HepG2 (cell line): ENCODE data around the gene SLC5A10. TPM values are rescaled to one million over a fixed set of nuclear protein-coding genes. Genes with fewer than 3 reads are reported as not detected.
A peak's percentile ranks its signal among the peaks of the same experiment; 100 is the strongest.

Experiments used
- EEA1 ChIP-seq: sonication (generic); formaldehyde crosslinking; IDR thresholded peaks from 2 replicates; pipeline ENCODE4 v1.5.1; 2020; ENCODE audit warnings: mild to moderate bottlenecking, missing genetic modification reagents, borderline replicate concordance
- EZH2 ChIP-seq: conservative IDR thresholded peaks from 2 replicates; pipeline ENCODE4 v1.6.1; 2012; ENCODE audit warnings: mild to moderate bottlenecking, low read depth, low read length, moderate library complexity
- KDM2A ChIP-seq: sonication (generic); formaldehyde crosslinking; IDR thresholded peaks from 2 replicates; pipeline ENCODE4 v1.4.0; 2020; ENCODE audit warnings: low read depth, missing genetic modification reagents, borderline replicate concordance
- MED8 ChIP-seq: sonication (generic); formaldehyde crosslinking; IDR thresholded peaks from 2 replicates; pipeline ENCODE4 v1.8.1; 2023; ENCODE audit warnings: mild to moderate bottlenecking, missing genetic modification reagents; ENCODE audit not compliant: insufficient replicate concordance
- MTA1 ChIP-seq: sonication (generic); formaldehyde crosslinking; IDR thresholded peaks from 2 replicates; pipeline ENCODE4 v1.4.0; 2020; ENCODE audit warnings: missing genetic modification reagents, mild to moderate bottlenecking, borderline replicate concordance
- MXI1 ChIP-seq: IDR thresholded peaks from 3 replicates; pipeline ENCODE4 v1.6.1; 2012; ENCODE audit warnings: low read depth, low read length, inconsistent platforms, borderline replicate concordance
- NR2C2 ChIP-seq: sonication (generic); formaldehyde crosslinking; IDR thresholded peaks from 2 replicates; pipeline ENCODE4 v1.4.0; 2020; ENCODE audit warnings: missing genetic modification reagents, mild to moderate bottlenecking, moderate library complexity, borderline replicate concordance
- PCBP2 ChIP-seq: fragments of 200-400 bp; formaldehyde crosslinking; optimal IDR thresholded peaks from 2 replicates; pipeline ENCODE3; 2018; ENCODE audit warnings: low read length, low read depth; ENCODE audit not compliant: poor library complexity, severe bottlenecking
- PRPF4 ChIP-seq: fragments of 200-400 bp; formaldehyde crosslinking; IDR thresholded peaks from 2 replicates; pipeline ENCODE4 v1.6.1; 2016; ENCODE audit warnings: low read length, low read depth; ENCODE audit not compliant: poor library complexity, severe bottlenecking
- RXRA ChIP-seq: sonication (generic); formaldehyde crosslinking; IDR thresholded peaks from 2 replicates; pipeline ENCODE4 v1.5.1; 2020; ENCODE audit warnings: missing genetic modification reagents
- SMARCE1 ChIP-seq: fragments of 450-650 bp; IDR thresholded peaks from 2 replicates; pipeline ENCODE4 v1.6.1; 2017; ENCODE audit warnings: borderline replicate concordance
- TBL1XR1 ChIP-seq: fragments of 150-350 bp; IDR thresholded peaks from 2 replicates; pipeline ENCODE4 v1.6.1; 2014; ENCODE audit warnings: borderline replicate concordance, low read length; ENCODE audit not compliant: partially characterized antibody
- ZC3H4 ChIP-seq: sonication (generic); formaldehyde crosslinking; IDR thresholded peaks from 2 replicates; pipeline ENCODE4 v1.4.0; 2020; ENCODE audit warnings: missing genetic modification reagents, borderline replicate concordance
- ZNF12 ChIP-seq: sonication (generic); formaldehyde crosslinking; IDR thresholded peaks from 2 replicates; pipeline ENCODE4 v1.5.0; 2020; ENCODE audit warnings: missing genetic modification reagents
- ZNF510 ChIP-seq: sonication (generic); formaldehyde crosslinking; IDR thresholded peaks from 2 replicates; pipeline ENCODE4 v1.4.0; 2020; ENCODE audit warnings: low read depth, mild to moderate bottlenecking, missing genetic modification reagents
- ZNF75D ChIP-seq: sonication (generic); formaldehyde crosslinking; IDR thresholded peaks from 2 replicates; pipeline ENCODE4 v1.8.1; 2023; ENCODE audit warnings: missing genetic modification reagents, mild to moderate bottlenecking, borderline replicate concordance
- polyA plus RNA-seq, 8 experiments: library from polyadenylated mRNA; depleted of rRNA in 3 of 8; stranded (reverse) in 7 of 8; unstranded in 1 of 8; fragments of >200 nt; fragmentation: Illumina TruSeq in 4 of 8; extraction: Trizol in 4 of 8; gene quantifications; 2 replicates each; pipeline versions ENCODE4 v1.2.1 to v1.2.3, GENCODE V29; 2011 to 2016; ENCODE audit warnings: low read depth in 4 of 8, missing spikeins in 1 of 8, mixed read lengths in 1 of 8; ENCODE audit not compliant: insufficient read depth in 1 of 8
- total RNA-seq, 5 experiments: library from RNA; depleted of rRNA; stranded (reverse); fragments of >200 nt; fragmentation: Illumina TruSeq; extraction: Trizol; gene quantifications; 2 replicates each; pipeline ENCODE4 v1.2.3, GENCODE V29; 2016; ENCODE audit warnings: low read depth in 1 of 5
- TF ChIP-seq, protein P1 (sequence below): sonication (generic); formaldehyde crosslinking; conservative IDR thresholded peaks from 2 replicates; pipeline ENCODE4 v1.5.0; 2020; ENCODE audit warnings: missing genetic modification reagents
- TF ChIP-seq, protein P2 (sequence below): sonication (generic); formaldehyde crosslinking; IDR thresholded peaks from 2 replicates; pipeline ENCODE4 v1.5.0; 2020; ENCODE audit warnings: missing genetic modification reagents
- TF ChIP-seq, protein P3 (sequence below): IDR thresholded peaks from 2 replicates; pipeline ENCODE4 v1.6.1; 2016
- TF ChIP-seq, protein P4 (sequence below): IDR thresholded peaks from 2 replicates; pipeline ENCODE4 v1.6.1; 2018; ENCODE audit warnings: missing genetic modification reagents, mild to moderate bottlenecking, missing compliant biosample characterization
- TF ChIP-seq, protein P5 (sequence below): sonication (generic); formaldehyde crosslinking; IDR thresholded peaks from 2 replicates; pipeline ENCODE4 v1.5.0; 2020; ENCODE audit warnings: missing genetic modification reagents

SLC5A10 gene
- total and polyA plus RNA-seq, 2 of the 13 experiments (the other 11 are each of a cell fraction or from before 2014, with no cell fraction given) = 0.05 TPM; not detected in 1

DNA sequence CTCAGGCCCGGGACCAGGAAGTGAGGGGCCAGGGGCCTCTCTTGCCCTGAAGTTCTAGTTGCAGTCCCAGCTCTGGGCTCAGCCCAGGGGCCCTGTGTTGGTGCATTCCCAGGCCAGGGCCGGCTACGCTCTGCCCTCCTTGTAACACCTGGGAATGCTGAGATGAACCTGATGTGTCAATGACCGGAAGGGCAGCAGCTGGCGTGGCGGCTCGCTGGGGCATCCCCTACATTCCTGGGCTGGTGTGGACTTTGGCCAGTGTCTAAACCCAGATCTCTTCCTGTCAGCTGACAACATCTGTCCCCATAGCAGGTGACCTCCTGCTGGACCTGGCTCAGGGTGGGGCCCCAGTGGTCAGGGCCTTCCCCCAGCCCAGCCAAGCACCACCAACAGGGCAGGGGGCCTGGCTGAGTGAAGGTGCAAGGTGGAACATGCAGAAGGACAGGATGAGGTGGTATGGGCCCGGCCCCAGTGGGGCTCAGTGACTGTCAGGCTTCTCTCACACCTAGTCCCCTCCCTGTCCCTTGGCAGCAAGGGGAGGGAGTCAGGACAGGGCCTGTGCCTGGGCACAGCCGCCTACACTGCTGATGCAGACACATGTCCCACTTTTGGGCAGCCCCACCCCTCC, 36.7 kb downstream of the SLC5A10 start (continued):
- TF ChIP-seq, protein P1, sequence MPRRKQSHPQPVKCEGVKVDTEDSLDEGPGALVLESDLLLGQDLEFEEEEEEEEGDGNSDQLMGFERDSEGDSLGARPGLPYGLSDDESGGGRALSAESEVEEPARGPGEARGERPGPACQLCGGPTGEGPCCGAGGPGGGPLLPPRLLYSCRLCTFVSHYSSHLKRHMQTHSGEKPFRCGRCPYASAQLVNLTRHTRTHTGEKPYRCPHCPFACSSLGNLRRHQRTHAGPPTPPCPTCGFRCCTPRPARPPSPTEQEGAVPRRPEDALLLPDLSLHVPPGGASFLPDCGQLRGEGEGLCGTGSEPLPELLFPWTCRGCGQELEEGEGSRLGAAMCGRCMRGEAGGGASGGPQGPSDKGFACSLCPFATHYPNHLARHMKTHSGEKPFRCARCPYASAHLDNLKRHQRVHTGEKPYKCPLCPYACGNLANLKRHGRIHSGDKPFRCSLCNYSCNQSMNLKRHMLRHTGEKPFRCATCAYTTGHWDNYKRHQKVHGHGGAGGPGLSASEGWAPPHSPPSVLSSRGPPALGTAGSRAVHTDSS = 0 out of 2 replicates have a peak, but pooled peaks have one; percentile 55
- no peak for TF ChIP-seq SMARCE1
- TF ChIP-seq, protein P2, sequence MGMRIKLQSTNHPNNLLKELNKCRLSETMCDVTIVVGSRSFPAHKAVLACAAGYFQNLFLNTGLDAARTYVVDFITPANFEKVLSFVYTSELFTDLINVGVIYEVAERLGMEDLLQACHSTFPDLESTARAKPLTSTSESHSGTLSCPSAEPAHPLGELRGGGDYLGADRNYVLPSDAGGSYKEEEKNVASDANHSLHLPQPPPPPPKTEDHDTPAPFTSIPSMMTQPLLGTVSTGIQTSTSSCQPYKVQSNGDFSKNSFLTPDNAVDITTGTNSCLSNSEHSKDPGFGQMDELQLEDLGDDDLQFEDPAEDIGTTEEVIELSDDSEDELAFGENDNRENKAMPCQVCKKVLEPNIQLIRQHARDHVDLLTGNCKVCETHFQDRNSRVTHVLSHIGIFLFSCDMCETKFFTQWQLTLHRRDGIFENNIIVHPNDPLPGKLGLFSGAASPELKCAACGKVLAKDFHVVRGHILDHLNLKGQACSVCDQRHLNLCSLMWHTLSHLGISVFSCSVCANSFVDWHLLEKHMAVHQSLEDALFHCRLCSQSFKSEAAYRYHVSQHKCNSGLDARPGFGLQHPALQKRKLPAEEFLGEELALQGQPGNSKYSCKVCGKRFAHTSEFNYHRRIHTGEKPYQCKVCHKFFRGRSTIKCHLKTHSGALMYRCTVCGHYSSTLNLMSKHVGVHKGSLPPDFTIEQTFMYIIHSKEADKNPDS (CRISPR knock-in tag) = 0 out of 2 replicates have a peak, but pooled peaks have one; percentile 71
- TF ChIP-seq EEA1 (CRISPR knock-in tag) = no peak
- peak; percentile 100 for TF ChIP-seq RXRA (CRISPR knock-in tag)
- TF ChIP-seq PCBP2 = no peak
- no peak for TF ChIP-seq PRPF4
- peak; percentile 91; the same call in 2 of the 3 replicates for TF ChIP-seq MXI1
- TF ChIP-seq, protein P3, sequence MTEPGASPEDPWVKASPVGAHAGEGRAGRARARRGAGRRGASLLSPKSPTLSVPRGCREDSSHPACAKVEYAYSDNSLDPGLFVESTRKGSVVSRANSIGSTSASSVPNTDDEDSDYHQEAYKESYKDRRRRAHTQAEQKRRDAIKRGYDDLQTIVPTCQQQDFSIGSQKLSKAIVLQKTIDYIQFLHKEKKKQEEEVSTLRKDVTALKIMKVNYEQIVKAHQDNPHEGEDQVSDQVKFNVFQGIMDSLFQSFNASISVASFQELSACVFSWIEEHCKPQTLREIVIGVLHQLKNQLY (CRISPR knock-in tag) = peak; percentile 96
- TF ChIP-seq EZH2 = no peak
- peak; percentile 84 for TF ChIP-seq KDM2A (CRISPR knock-in tag)
- TF ChIP-seq MTA1 (CRISPR knock-in tag) = peak; percentile 95; the same call in 1 of the 2 replicates
- TF ChIP-seq ZNF12 (CRISPR knock-in tag) = peak; percentile 84
- TF ChIP-seq ZC3H4 (CRISPR knock-in tag) = no peak
- peak; percentile 91 for TF ChIP-seq NR2C2 (CRISPR knock-in tag)
- peak; percentile 87 for TF ChIP-seq MED8
- TF ChIP-seq ZNF510 (CRISPR knock-in tag) = no peak
- peak; percentile 91 for TF ChIP-seq TBL1XR1
- TF ChIP-seq, protein P4, sequence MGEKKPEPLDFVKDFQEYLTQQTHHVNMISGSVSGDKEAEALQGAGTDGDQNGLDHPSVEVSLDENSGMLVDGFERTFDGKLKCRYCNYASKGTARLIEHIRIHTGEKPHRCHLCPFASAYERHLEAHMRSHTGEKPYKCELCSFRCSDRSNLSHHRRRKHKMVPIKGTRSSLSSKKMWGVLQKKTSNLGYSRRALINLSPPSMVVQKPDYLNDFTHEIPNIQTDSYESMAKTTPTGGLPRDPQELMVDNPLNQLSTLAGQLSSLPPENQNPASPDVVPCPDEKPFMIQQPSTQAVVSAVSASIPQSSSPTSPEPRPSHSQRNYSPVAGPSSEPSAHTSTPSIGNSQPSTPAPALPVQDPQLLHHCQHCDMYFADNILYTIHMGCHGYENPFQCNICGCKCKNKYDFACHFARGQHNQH = peak; percentile 97
- TF ChIP-seq ZNF75D (CRISPR knock-in tag) = no peak
- TF ChIP-seq, protein P5, sequence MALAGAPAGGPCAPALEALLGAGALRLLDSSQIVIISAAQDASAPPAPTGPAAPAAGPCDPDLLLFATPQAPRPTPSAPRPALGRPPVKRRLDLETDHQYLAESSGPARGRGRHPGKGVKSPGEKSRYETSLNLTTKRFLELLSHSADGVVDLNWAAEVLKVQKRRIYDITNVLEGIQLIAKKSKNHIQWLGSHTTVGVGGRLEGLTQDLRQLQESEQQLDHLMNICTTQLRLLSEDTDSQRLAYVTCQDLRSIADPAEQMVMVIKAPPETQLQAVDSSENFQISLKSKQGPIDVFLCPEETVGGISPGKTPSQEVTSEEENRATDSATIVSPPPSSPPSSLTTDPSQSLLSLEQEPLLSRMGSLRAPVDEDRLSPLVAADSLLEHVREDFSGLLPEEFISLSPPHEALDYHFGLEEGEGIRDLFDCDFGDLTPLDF = peak; percentile 27; the same call in 1 of the 2 replicates
